H1 (cell line): ENCODE measurements around the gene NRXN3. TPM values are rescaled to one million over a fixed set of nuclear protein-coding genes. Genes with fewer than 3 reads are reported as not detected.

Source experiments
- EP300 ChIP-seq, 2 experiments: IDR thresholded peaks; 1 replicate in 1 of 2; 2 replicates in 1 of 2; pipeline ENCODE4 v1.6.1; 2011 to 2012; ENCODE audit warnings: low read depth in 2 of 2, low read length in 2 of 2, mild to moderate bottlenecking in 2 of 2, borderline replicate concordance in 1 of 2, inconsistent platforms in 1 of 2, moderate library complexity in 1 of 2
- SP2 ChIP-seq: IDR thresholded peaks from 2 replicates; pipeline ENCODE4 v1.6.1; 2012; ENCODE audit warnings: mild to moderate bottlenecking, low read length, inconsistent platforms
- polyA plus RNA-seq, 7 experiments: library from polyadenylated mRNA; depleted of rRNA in 3 of 7; stranded (reverse) in 5 of 7; unstranded in 2 of 7; fragments of >200 nt in 5 of 7; fragments of 200-250 nt in 2 of 7; gene quantifications; 1 replicate in 5 of 7; 2 replicates in 1 of 7; 4 replicates in 1 of 7; pipeline versions ENCODE4 v1.2.1 to v1.2.3, GENCODE V29; 2011 to 2013; ENCODE audit warnings: missing spikeins in 2 of 7, mixed read lengths in 2 of 7
- total RNA-seq: library from RNA; stranded (reverse); fragmentation: NEBNext Ultra II Directional; extraction: Animal tissue kit (Norgen Biotek cat#: 25700); gene quantifications from 2 replicates; pipeline ENCODE4 v1.2.1, GENCODE V29; 2021

Gene NRXN3
- total and polyA plus RNA-seq, 2 of the 8 experiments (the other 6 are each of a cell fraction or from before 2014, with no cell fraction given) = 2.6 to 4.1 TPM

GRCh38 chr14:78985668-78986381, 815.7 kb downstream of the NRXN3 start (continued):
- TF ChIP-seq SP2 (no peak), EP300 (IDR thresholded peaks at IDR 0.05; ENCODE audit: borderline replicate concordance in 1 of 2, low read depth in 2 of 2, low read length in 2 of 2) (no peak; a peak in 1 of 3 replicates)
